AG04450 (cell line): ENCODE results near the gene ZFTA. TPM values are rescaled to one million over a fixed set of nuclear protein-coding genes. Genes with fewer than 3 reads are reported as not detected.

ENCODE experiments used
- CTCF ChIA-PET: fragments of 300-600, 350-600 bp; formaldehyde crosslinking; extraction: SDS; loops from one replicate; lab custom pipeline; 2022; ENCODE audit warnings: antibody characterized with exemption, inconsistent platforms; lab: Charles Lee
- POLR2A ChIA-PET: fragments of 350-600 bp; formaldehyde crosslinking; extraction: SDS; loops from one replicate; lab custom pipeline; 2021; ENCODE audit warnings: antibody characterized with exemption, inconsistent platforms; lab: Yijun Ruan, JAX
- DNase-seq: peaks from one replicate; pipeline ENCODE4 v3.0.0-alpha.2; 2011; ENCODE audit warnings: low read depth, low spot score
- H3K27ac ChIP-seq: one replicate; pipeline ENCODE4 v1.5.1; 2012; ENCODE audit warnings: low read depth, low read length, control low read depth
- H3K27me3 ChIP-seq: one replicate; pipeline ENCODE4 v1.6.0; 2012; ENCODE audit warnings: low read length; ENCODE audit not compliant: control insufficient read depth, insufficient read depth
- H3K4me3 ChIP-seq: 2 replicates; pipeline ENCODE4 v1.5.1; 2011; ENCODE audit warnings: mild to moderate bottlenecking, low read depth, low read length, control low read depth
- H3K9me3 ChIP-seq: 2 replicates; pipeline ENCODE4 v1.5.1; 2012; ENCODE audit warnings: low read length; ENCODE audit not compliant: control insufficient read depth, insufficient read depth
- CTCF ChIP-seq: IDR thresholded peaks from 2 replicates; pipeline ENCODE4 v1.5.1; 2011; ENCODE audit warnings: low read depth, low read length, control low read depth, inconsistent platforms
- polyA plus RNA-seq: library from polyadenylated mRNA; depleted of rRNA; stranded (reverse); fragments of >200 nt; gene quantifications from 2 replicates; pipeline ENCODE4 v1.2.3, GENCODE V29; 2011

Gene ZFTA
- polyA plus RNA-seq, 1 experiment: 8.6 TPM

GRCh38 chr11:63738720-63739360, 29.7 kb downstream of the ZFTA start:
- no peaks in the 10 kb centered on the region for H3K9me3 ChIP-seq
- H3K4me3 ChIP-seq: no peak overlapping the region
- peak; percentile 96 for TF ChIP-seq CTCF
- no peak overlapping the region for H3K27ac ChIP-seq
- peak; percentile 66 for DNase-seq
- ChIA-PET CTCF (interaction anchor here (0.6 to 7.9 kb wide), 55 partner anchors 8 to 869 kb away, joined by 3 to 76 read pairs (median 5); partner anchors contain the start of gene RTN3), POLR2A (interaction anchor here (0.7 kb wide), 1 partner anchor 69 kb away, joined by 4 read pairs; no protein-coding TSS in a partner anchor)
- H3K27me3 ChIP-seq: no peaks in the 10 kb centered on the region

- TF ChIP-seq CTCF: no peak
- POLR2A ChIA-PET: no interaction called here
Measured at GRCh38 chr11:63737718-63738117, 30.9 kb downstream of the ZFTA start.

GRCh38 chr11:63736864-63737263, 31.7 kb downstream of the ZFTA start:
- no peak overlapping the region for H3K4me3 ChIP-seq
- POLR2A ChIA-PET: no interaction called here
- H3K27me3 ChIP-seq: no peaks in the 10 kb centered on the region
- H3K27ac ChIP-seq: no peak overlapping the region
- DNase-seq: no peak
- CTCF ChIA-PET: interaction anchor here (0.6 to 7.9 kb wide), 5 partner anchors 21 to 209 kb away, joined by 3 to 76 read pairs (median 3); no protein-coding TSS in a partner anchor
- no peak for TF ChIP-seq CTCF
- no peaks in the 10 kb centered on the region for H3K9me3 ChIP-seq

More at GRCh38 chr11:63737718-63738117, 30.9 kb downstream of the ZFTA start:
- no peak for DNase-seq
- CTCF ChIA-PET: interaction anchor here (0.8 to 7.9 kb wide), 21 partner anchors 9 to 259 kb away, joined by 3 to 76 read pairs (median 7); partner anchors contain the start of gene RTN3
- Histone ChIP-seq H3K9me3 (no peaks in the 10 kb centered on the region), H3K27me3 (no peaks in the 10 kb centered on the region), H3K4me3 (no peak overlapping the region), H3K27ac (no peak overlapping the region)

GRCh38 chr11:63729326-63729725, 39.2 kb downstream of the ZFTA start:
- H3K4me3 ChIP-seq: no peak overlapping the region
- no peak overlapping the region for H3K27ac ChIP-seq
- no peak for DNase-seq
- CTCF ChIA-PET: no interaction called here
- POLR2A ChIA-PET: no interaction called here
- no peaks in the 10 kb centered on the region for H3K9me3 ChIP-seq
- no peak for TF ChIP-seq CTCF
- no peaks in the 10 kb centered on the region for H3K27me3 ChIP-seq

- no peak overlapping the region for H3K4me3 ChIP-seq
- ChIA-PET CTCF (interaction anchor here (1.1 kb wide), 1 partner anchor 18 kb away, joined by 3 read pairs; no protein-coding TSS in a partner anchor), POLR2A (no interaction called here)
- no peak for TF ChIP-seq CTCF
- no peak for DNase-seq
- no peaks in the 10 kb centered on the region for H3K9me3 ChIP-seq
- H3K27ac ChIP-seq: no peak overlapping the region
- H3K27me3 ChIP-seq: no peaks in the 10 kb centered on the region
Measured at GRCh38 chr11:63720611-63721010, 48.0 kb downstream of the ZFTA start.
